ENCODE results near the gene CCR6. TPM values are rescaled to one million over a fixed set of nuclear protein-coding genes. Genes with fewer than 3 reads are reported as not detected.

Gene CCR6
- total and polyA plus RNA-seq, 5 donors: not detected

- Histone ChIP-seq H3K4me3 (ENCODE audit: low read length) (no peak overlapping the region), H3K27me3 (ENCODE audit: control insufficient read depth, insufficient read depth) (no peaks in the 10 kb centered on the region), H3K4me1 (ENCODE audit: control insufficient read depth, insufficient read depth, low read length) (no peaks in the 10 kb centered on the region), H3K27ac (ENCODE audit: low read length) (no peak overlapping the region), H3K9me3 (ENCODE audit: control insufficient read depth, low read length) (no peaks in the 10 kb centered on the region)
- intact Hi-C loops (cut with DNase I): no loop called here
- no peak for DNase-seq
- WGBS: 42% methylated on average over 7 of the region's 7 CpGs
- ATAC-seq: peak in 1 of 2 donors; percentile 22
Measured at GRCh38 chr6:167091805-167092107, 31.1 kb upstream of the CCR6 start.

- Histone ChIP-seq H3K27me3 (ENCODE audit: control insufficient read depth, insufficient read depth) (no peaks in the 10 kb centered on the region), H3K4me3 (ENCODE audit: low read length) (no peak overlapping the region), H3K9me3 (ENCODE audit: control insufficient read depth, low read length) (no peaks in the 10 kb centered on the region), H3K27ac (ENCODE audit: low read length) (no peak overlapping the region), H3K4me1 (ENCODE audit: control insufficient read depth, insufficient read depth, low read length) (no peaks in the 10 kb centered on the region)
- DNase-seq (no peak), ATAC-seq (no peak)
- WGBS: 78% methylated on average over 16 of the region's 16 CpGs
- intact Hi-C loops (cut with DNase I): no loop called here
Measured at GRCh38 chr6:167092672-167093339, 30.1 kb upstream of the CCR6 start.

GRCh38 chr6:167093406-167093921 is 29.4 kb upstream of the CCR6 start:
- Histone ChIP-seq H3K27me3 (ENCODE audit: control insufficient read depth, insufficient read depth) (no peaks in the 10 kb centered on the region), H3K4me3 (ENCODE audit: low read length) (no peak overlapping the region), H3K4me1 (ENCODE audit: control insufficient read depth, insufficient read depth, low read length) (no peaks in the 10 kb centered on the region), H3K9me3 (ENCODE audit: control insufficient read depth, low read length) (no peaks in the 10 kb centered on the region), H3K27ac (ENCODE audit: low read length) (no peak overlapping the region)
- intact Hi-C loops (cut with DNase I): no loop called here
- ATAC-seq (no peak), DNase-seq (no peak)
- 91% methylated on average over 20 of the region's 20 CpGs for WGBS

DNA sequence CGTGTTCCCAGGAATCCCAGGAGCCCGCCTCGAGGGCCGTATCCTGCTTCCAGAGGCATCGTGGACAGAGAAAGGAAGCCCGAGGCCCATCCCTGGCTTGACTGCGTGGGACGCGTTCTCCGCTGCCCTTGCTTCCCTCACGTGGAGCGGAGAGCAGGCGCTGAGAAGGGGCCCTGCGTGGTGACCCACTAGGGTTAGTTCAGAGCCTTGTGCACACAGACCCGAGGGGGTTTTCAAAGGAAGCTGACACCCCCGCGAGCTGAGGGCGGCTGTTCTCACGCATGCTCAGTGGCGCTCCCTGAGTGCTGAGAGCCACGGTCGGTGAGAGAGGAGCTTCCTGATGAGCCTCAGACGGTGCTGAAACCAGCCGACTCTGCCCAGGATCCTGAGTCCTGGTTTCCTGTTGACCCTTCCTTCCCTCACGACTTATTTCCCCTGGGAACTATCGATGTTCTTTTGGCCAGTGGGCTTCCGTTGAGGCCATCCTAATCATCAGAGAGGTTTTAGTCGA is 28.9 kb upstream of the CCR6 start:
- peak in 2 of 3 donors; percentile 61 to 62 for DNase-seq
- H3K4me1 ChIP-seq (ENCODE audit: control insufficient read depth, insufficient read depth, low read length): no peaks in the 10 kb centered on the region
- H3K27me3 ChIP-seq (ENCODE audit: control insufficient read depth, insufficient read depth): no peaks in the 10 kb centered on the region
- H3K27ac ChIP-seq (ENCODE audit: low read length): no peak overlapping the region
- ATAC-seq: peak in 1 of 2 donors; percentile 56
- H3K9me3 ChIP-seq (ENCODE audit: control insufficient read depth, low read length): no peaks in the 10 kb centered on the region
- H3K4me3 ChIP-seq (ENCODE audit: low read length): no peak overlapping the region
- intact Hi-C loops (cut with DNase I): no loop called here
- WGBS: 56% methylated on average over 28 of the region's 28 CpGs

- intact Hi-C loops (cut with DNase I): no loop called here
- 40% methylated on average over 12 of the region's 12 CpGs for WGBS
- Histone ChIP-seq H3K4me3 (ENCODE audit: low read length) (no peak overlapping the region), H3K4me1 (ENCODE audit: control insufficient read depth, insufficient read depth, low read length) (no peaks in the 10 kb centered on the region), H3K9me3 (ENCODE audit: control insufficient read depth, low read length) (no peaks in the 10 kb centered on the region), H3K27me3 (ENCODE audit: control insufficient read depth, insufficient read depth) (no peaks in the 10 kb centered on the region), H3K27ac (ENCODE audit: low read length) (no peak overlapping the region)
- no peak for ATAC-seq
- no peak for DNase-seq
Measured at GRCh38 chr6:167094436-167094819, 28.5 kb upstream of the CCR6 start.

GRCh38 chr6:167094820-167095637 is 27.9 kb upstream of the CCR6 start:
- H3K9me3 ChIP-seq (ENCODE audit: control insufficient read depth, low read length): no peaks in the 10 kb centered on the region
- intact Hi-C loops (cut with DNase I): no loop called here
- ATAC-seq (no peak), DNase-seq (no peak)
- no peak overlapping the region for H3K4me3 ChIP-seq (ENCODE audit: low read length)
- no peaks in the 10 kb centered on the region for H3K27me3 ChIP-seq (ENCODE audit: control insufficient read depth, insufficient read depth)
- 76% methylated on average over 4 of the region's 4 CpGs for WGBS
- no peak overlapping the region for H3K27ac ChIP-seq (ENCODE audit: low read length)
- H3K4me1 ChIP-seq (ENCODE audit: control insufficient read depth, insufficient read depth, low read length): no peaks in the 10 kb centered on the region

- intact Hi-C loops (cut with DNase I): no loop called here
- no peaks in the 10 kb centered on the region for H3K4me1 ChIP-seq (ENCODE audit: control insufficient read depth, insufficient read depth, low read length)
- H3K9me3 ChIP-seq (ENCODE audit: control insufficient read depth, low read length): no peaks in the 10 kb centered on the region
- no peak for DNase-seq
- 91% methylated on average over 2 of the region's 2 CpGs for WGBS
- no peak for ATAC-seq
- H3K27ac ChIP-seq (ENCODE audit: low read length): no peak overlapping the region
- no peaks in the 10 kb centered on the region for H3K27me3 ChIP-seq (ENCODE audit: control insufficient read depth, insufficient read depth)
- H3K4me3 ChIP-seq (ENCODE audit: low read length): no peak overlapping the region
Measured at GRCh38 chr6:167095888-167096287, 27.0 kb upstream of the CCR6 start.

DNA sequence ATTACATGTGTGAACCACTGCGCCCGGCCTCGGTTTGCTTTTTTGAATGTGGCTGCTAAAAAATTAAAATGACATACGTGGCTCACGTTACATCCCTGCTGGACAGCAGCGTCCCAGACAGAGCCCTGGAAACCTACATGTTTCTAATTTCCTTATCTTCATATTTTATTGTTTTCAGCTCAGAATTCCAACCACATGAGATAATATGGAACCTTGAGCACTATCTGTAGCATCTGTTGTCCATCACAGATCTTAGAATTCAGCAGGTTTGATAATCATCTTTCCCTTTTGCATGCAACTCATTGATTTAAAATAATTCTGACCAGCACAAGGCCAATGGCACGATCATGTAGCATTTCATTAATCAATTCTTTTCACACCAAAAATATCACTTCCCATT is 25.9 kb upstream of the CCR6 start:
- intact Hi-C loops (cut with DNase I): no loop called here
- Histone ChIP-seq H3K27me3 (ENCODE audit: control insufficient read depth, insufficient read depth) (no peaks in the 10 kb centered on the region), H3K27ac (ENCODE audit: low read length) (no peak overlapping the region), H3K4me1 (ENCODE audit: control insufficient read depth, insufficient read depth, low read length) (no peaks in the 10 kb centered on the region), H3K4me3 (ENCODE audit: low read length) (no peak overlapping the region), H3K9me3 (ENCODE audit: control insufficient read depth, low read length) (no peaks in the 10 kb centered on the region)
- DNase-seq (no peak), ATAC-seq (no peak)
- 93% methylated on average over 7 of the region's 7 CpGs for WGBS

DNA sequence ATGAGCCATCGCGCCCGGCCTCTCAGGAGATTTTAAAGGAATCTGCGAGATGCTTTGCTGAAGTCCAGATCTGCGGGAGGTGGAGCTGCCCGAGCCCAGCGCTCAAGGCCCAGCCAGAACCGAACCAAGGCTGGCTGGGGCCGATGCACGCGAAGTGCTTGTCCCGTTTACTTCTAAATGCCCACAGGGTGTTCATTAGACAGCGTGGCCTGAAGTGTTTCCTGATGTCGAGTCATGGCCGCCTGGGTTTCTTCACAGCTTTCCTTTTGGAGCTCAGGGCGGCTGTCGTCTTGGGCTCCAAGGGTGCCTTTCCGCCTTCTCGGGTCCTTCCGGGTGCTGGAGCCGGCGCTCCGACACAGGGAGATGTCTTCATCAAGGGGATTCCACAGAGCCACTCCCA is 25.1 kb upstream of the CCR6 start:
- no peak overlapping the region for H3K27ac ChIP-seq (ENCODE audit: low read length)
- ATAC-seq (no peak), DNase-seq (no peak)
- no peak overlapping the region for H3K4me3 ChIP-seq (ENCODE audit: low read length)
- no peaks in the 10 kb centered on the region for H3K27me3 ChIP-seq (ENCODE audit: control insufficient read depth, insufficient read depth)
- H3K4me1 ChIP-seq (ENCODE audit: control insufficient read depth, insufficient read depth, low read length): no peaks in the 10 kb centered on the region
- no peaks in the 10 kb centered on the region for H3K9me3 ChIP-seq (ENCODE audit: control insufficient read depth, low read length)
- 94% methylated on average over 23 of the region's 23 CpGs for WGBS
- intact Hi-C loops (cut with DNase I): no loop called here

- H3K27ac ChIP-seq (ENCODE audit: low read length): no peak overlapping the region
- H3K9me3 ChIP-seq (ENCODE audit: control insufficient read depth, low read length): no peaks in the 10 kb centered on the region
- no peak overlapping the region for H3K4me3 ChIP-seq (ENCODE audit: low read length)
- 58% methylated on average over 4 of the region's 4 CpGs for WGBS
- intact Hi-C loops (cut with DNase I): no loop called here
- no peaks in the 10 kb centered on the region for H3K4me1 ChIP-seq (ENCODE audit: control insufficient read depth, insufficient read depth, low read length)
- DNase-seq (no peak), ATAC-seq (no peak)
- no peaks in the 10 kb centered on the region for H3K27me3 ChIP-seq (ENCODE audit: control insufficient read depth, insufficient read depth)
Measured at GRCh38 chr6:167098825-167099225, 24.1 kb upstream of the CCR6 start.

DNA sequence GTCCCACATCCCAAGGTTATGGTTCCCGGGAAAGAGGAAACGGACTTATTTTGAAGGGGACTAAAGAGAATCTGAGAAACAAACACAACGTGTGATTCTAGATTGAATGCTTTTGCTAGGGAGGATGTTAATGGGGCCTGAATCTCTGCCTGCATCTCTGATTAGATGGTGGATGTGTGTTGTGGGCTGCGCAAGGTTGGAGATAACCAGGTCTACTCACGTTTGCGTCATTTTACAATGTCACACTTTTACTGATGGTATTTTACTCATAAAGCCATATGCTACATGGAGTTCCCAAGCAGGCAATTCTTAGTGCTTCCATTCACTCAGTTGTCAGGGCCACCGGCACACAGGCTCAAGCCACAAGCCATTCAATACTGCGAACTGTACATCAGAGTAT is 23.2 kb upstream of the CCR6 start:
- Histone ChIP-seq H3K4me1 (ENCODE audit: control insufficient read depth, insufficient read depth, low read length) (no peaks in the 10 kb centered on the region), H3K27ac (ENCODE audit: low read length) (no peak overlapping the region), H3K9me3 (ENCODE audit: control insufficient read depth, low read length) (no peaks in the 10 kb centered on the region), H3K4me3 (ENCODE audit: low read length) (no peak overlapping the region), H3K27me3 (ENCODE audit: control insufficient read depth, insufficient read depth) (no peaks in the 10 kb centered on the region)
- DNase-seq: no peak
- ATAC-seq: no peak
- WGBS: 83% methylated on average over 8 of the region's 8 CpGs
- intact Hi-C loops (cut with DNase I): no loop called here
